Dedifferentiated amniotic fluid mesenchymal stem cell (primary cell): ENCODE data around the gene SLC49A3.
"Not testable (repeated sequence)": the region's sequence is repeated elsewhere in the genome, so short reads cannot be mapped to it uniquely, and the experiment has no call there.

Source experiments
- DNase-seq: peaks from one replicate; pipeline ENCODE4 v3.0.0-alpha.2; 2016; ENCODE audit errors: extremely low spot score

Gene SLC49A3

GRCh38 chr4:688854-689681 is at the start of gene SLC49A3:
Gene SLC49A3 (minus strand): TSS chr4:689151. CDS start chr4:689127, 24 bp downstream.
- no peak for DNase-seq

- DNase-seq: not testable (repeated sequence)
These were observed 47.6 kb upstream of the SLC49A3 start for GRCh38 chr4:736561-736960.

GRCh38 chr4:735583-735982 is 46.6 kb upstream of the SLC49A3 start:
- DNase-seq: no peak

GRCh38 chr4:734951-735350 is 46.0 kb upstream of the SLC49A3 start:
- DNase-seq: no peak

GRCh38 chr4:734075-734474 is 45.1 kb upstream of the SLC49A3 start:
- DNase-seq: no peak

GRCh38 chr4:733631-733980 is 44.7 kb upstream of the SLC49A3 start:
- no peak for DNase-seq

- DNase-seq: no peak
These were observed 44.1 kb upstream of the SLC49A3 start for GRCh38 chr4:732911-733630.

GRCh38 chr4:732486-732885 is 43.5 kb upstream of the SLC49A3 start:
- no peak for DNase-seq

- not testable (repeated sequence) for DNase-seq
These were observed 43.0 kb upstream of the SLC49A3 start for GRCh38 chr4:731954-732353.

GRCh38 chr4:730946-731904 is 42.3 kb upstream of the SLC49A3 start:
- DNase-seq: not testable (repeated sequence)

- no peak for DNase-seq
These were observed 41.6 kb upstream of the SLC49A3 start for GRCh38 chr4:730511-730910.

GRCh38 chr4:729336-730315 is 40.7 kb upstream of the SLC49A3 start:
- DNase-seq: no peak

- no peak for DNase-seq
These were observed 38.6 kb upstream of the SLC49A3 start for GRCh38 chr4:727576-727975.

GRCh38 chr4:726838-727237 is 37.9 kb upstream of the SLC49A3 start:
- DNase-seq: no peak

GRCh38 chr4:726235-726787 is 37.4 kb upstream of the SLC49A3 start:
- no peak for DNase-seq

- no peak for DNase-seq
These were observed 36.7 kb upstream of the SLC49A3 start for GRCh38 chr4:725391-726234.

GRCh38 chr4:723751-724530 is 35.0 kb upstream of the SLC49A3 start:
- DNase-seq: no peak

GRCh38 chr4:722851-723360 is 34.0 kb upstream of the SLC49A3 start:
- DNase-seq: no peak
